HFF-Myc (cell line): ENCODE data around the gene NTM.
"Not testable (repeated sequence)": the region's sequence is repeated elsewhere in the genome, so short reads cannot be mapped to it uniquely, and the experiment has no call there.

Source experiments
- DNase-seq: peaks from one replicate; pipeline ENCODE4 v3.0.0-alpha.2; 2011; ENCODE audit warnings: low read depth; ENCODE audit errors: extremely low read depth
- H3K4me3 ChIP-seq: replicated peaks from 2 replicates; pipeline ENCODE4 v1.5.1; 2011; ENCODE audit warnings: low read depth, mild to moderate bottlenecking, control low read depth, low read length
- TF ChIP-seq, protein P1 (sequence below): IDR thresholded peaks from 2 replicates; pipeline ENCODE4 v1.5.1; 2012; ENCODE audit warnings: mild to moderate bottlenecking, low read depth, low read length, control low read depth; ENCODE audit errors: missing control alignments

Gene NTM

DNA sequence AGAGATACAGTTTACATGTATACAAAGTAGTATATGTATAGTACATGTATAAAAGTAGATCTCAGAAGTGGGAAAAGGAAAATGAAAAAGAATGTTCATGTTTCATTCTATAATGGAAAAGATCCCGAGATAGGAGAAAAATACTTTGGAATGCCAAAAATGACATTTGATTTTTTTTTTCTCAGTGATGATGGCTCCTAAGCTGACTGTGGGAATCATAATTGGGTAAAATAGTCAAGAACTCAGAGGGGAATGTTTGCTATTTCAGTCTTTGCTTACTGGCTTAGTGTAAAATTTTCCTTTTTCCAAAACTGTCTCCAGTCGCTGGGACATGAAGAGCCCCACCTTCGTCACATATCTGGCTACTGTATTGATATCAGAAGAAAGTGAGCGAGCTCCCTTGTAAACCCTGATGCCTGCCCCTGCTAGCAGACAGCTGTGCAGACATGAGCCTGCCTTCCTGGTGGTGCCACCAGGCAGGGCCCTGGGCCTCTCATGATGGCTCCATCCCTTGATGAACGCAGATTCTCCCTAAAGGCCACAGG, 944.6 kb downstream of the NTM start:
- DNase-seq: no peak
- no peak overlapping the region for H3K4me3 ChIP-seq
- TF ChIP-seq, protein P1, sequence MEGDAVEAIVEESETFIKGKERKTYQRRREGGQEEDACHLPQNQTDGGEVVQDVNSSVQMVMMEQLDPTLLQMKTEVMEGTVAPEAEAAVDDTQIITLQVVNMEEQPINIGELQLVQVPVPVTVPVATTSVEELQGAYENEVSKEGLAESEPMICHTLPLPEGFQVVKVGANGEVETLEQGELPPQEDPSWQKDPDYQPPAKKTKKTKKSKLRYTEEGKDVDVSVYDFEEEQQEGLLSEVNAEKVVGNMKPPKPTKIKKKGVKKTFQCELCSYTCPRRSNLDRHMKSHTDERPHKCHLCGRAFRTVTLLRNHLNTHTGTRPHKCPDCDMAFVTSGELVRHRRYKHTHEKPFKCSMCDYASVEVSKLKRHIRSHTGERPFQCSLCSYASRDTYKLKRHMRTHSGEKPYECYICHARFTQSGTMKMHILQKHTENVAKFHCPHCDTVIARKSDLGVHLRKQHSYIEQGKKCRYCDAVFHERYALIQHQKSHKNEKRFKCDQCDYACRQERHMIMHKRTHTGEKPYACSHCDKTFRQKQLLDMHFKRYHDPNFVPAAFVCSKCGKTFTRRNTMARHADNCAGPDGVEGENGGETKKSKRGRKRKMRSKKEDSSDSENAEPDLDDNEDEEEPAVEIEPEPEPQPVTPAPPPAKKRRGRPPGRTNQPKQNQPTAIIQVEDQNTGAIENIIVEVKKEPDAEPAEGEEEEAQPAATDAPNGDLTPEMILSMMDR: no peak

DNA sequence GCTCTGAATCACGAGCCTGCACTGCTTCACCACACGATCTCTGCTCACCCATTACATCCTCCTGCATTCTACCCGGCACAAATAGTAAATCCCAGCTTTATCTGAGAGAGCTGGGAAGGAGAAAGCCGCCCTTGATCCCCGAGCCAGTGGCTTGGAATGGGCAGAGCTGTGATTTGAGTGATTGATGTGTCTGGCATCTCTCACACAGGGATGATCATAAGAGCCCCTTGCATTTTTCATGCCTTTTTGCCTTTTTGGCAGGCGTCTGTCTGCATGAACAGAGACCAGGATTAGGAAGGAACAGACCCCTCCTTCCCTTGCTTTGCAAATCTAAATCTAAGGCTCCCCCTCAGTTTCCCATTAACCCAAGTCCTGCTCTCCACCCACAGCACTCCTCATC, 945.3 kb downstream of the NTM start:
- H3K4me3 ChIP-seq: no peak overlapping the region
- DNase-seq: no peak
- TF ChIP-seq, protein P1: no peak

DNA sequence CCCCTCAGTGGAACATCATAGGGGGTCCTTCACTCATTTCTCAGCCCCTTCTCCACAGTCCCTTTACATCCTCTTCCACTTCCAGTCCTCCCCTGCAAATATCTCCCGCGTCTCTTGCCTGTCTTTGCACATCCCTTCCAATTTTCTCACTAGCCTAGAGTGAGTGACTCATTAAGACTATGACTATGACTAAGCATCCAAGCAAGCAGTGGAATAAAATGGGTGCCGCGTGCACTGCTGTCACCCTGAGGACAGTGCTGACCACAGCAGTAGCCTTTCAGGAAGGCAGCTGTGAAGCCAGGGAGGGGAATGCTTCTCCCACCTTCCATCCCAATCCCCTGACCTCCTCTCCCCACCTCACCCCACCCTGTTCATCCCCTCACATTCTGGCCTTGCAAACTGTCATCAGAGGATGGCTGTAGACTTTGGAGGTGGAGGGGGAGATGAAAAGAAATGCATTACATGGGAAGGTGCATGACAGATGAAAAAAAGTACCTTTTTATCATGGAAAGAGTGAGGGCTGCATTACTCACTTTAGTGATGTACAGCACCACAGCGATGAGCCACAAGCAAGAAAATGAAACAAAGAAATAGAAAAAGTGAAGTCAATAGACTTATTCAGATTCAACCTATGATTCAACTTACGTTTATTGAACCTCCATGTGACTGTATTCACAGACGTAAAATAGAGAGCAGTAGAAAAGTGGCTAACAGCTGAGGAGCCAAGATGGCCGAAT, 948.2 kb downstream of the NTM start:
- TF ChIP-seq, protein P1: no peak
- no peak overlapping the region for H3K4me3 ChIP-seq
- no peak for DNase-seq

DNA sequence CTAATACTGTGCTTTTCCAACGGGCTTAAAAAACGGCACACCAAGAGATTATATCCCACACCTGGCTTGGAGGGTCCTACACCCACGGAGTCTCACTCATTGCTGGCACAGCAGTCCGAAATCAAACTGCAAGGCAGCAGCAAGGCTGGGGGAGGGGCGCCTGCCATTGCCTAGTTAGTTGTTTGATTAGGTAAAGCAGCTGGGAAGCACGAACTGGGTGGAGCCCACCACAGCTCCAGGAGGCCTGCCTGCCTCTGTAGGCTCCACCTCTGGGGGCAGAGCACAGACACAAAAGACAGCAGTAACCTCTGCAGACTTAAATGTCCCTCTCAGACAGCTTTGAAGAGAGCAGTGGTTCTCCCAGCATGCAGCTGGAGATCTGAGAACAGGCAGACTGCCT, 949.0 kb downstream of the NTM start:
- H3K4me3 ChIP-seq, DNase-seq: not testable (repeated sequence)

DNA sequence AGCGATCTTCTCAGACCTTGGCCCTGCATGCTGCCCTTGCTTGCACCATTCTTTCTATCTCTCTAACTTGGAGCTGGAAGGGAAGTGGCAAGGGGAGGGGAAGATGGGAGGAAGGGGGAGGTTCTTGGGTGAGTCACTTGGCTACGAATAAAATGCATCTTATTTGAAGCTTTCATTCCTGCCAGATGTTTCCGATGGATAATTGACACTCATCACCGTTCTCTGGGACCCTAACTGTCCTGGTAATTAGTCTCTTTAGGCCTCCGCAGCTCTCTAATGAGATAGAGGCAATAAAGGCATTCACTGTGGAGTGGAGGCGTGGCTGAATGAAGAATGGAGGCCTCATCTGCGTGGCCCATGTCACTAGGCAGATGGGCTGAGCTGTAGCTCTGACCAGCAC, 960.1 kb downstream of the NTM start:
- no peak for DNase-seq
- TF ChIP-seq, protein P1: no peak
- no peak overlapping the region for H3K4me3 ChIP-seq

DNA sequence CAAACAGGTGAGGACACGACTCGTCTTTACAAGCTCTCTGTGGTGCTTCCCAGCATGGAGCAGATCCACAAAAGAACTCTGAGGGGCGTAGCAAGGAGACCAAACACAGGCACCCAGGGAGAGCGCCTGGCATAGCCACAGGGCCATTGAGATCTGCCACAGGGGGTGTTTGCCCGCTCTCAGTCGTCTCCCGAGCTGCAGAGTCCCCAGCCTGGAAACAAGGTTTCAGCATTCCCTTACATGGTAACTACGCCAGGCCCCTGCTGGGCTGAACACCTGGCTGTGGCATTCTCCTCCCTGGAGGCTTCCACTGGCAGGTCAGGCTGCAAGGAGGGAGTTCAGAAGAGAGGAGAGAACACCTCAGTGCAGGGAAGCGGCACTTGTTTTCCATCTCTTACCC, 962.1 kb downstream of the NTM start:
- TF ChIP-seq, protein P1: no peak
- no peak for DNase-seq

DNA sequence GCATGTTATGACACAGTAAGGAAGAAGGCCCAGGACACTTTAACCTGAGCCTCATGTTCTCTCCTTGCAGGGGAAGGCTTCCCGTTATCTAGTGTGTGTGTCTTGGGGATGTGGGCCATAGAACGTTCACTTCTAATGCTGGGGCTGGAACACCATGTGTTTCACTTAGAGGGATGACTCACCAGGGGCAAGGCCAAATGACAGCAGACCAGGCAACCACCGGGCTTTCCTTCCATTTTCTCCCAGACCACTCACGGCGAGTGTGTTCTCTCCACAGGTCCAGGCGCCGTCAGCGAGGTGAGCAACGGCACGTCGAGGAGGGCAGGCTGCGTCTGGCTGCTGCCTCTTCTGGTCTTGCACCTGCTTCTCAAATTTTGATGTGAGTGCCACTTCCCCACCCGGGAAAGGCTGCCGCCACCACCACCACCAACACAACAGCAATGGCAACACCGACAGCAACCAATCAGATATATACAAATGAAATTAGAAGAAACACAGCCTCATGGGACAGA, 964.4 kb downstream of the NTM start:
- no peak for DNase-seq
- H3K4me3 ChIP-seq: no peak overlapping the region
- TF ChIP-seq, protein P1: no peak

More for the DNA sequence above, 962.1 kb downstream of the NTM start:
- H3K4me3 ChIP-seq: no peak overlapping the region
